ENCODE results near the gene MYCBP2.

Gene MYCBP2

DNA sequence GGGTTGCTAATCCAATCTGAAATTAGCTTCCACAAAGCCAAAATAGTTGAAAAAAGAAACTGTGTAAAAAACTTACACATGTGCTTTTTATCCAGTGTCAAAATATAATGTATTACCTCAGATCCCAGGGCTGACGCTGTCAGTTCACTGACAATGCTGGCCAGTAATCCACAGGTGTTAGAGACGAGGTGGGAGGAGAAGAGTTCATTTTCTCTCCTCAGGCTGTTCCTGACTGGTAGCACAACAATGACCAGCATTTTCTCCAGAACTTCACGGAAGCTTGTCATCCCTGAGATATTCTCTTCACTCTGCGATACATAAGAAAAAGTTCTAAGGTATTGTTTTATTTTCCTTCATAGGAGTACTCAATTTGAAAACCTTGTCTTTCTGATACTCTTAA, 146.9 kb downstream of the MYCBP2 start:
- TF ChIP-seq CTCF (IDR thresholded peaks at IDR 0.05; ENCODE audit: low read depth, low read length), result no peak
- H3K4me3 ChIP-seq (ENCODE audit: low read depth, low read length), result no peak overlapping the region

GRCh38 chr13:77177646-77178045, 149.2 kb downstream of the MYCBP2 start:
- TF ChIP-seq CTCF (IDR thresholded peaks at IDR 0.05; ENCODE audit: low read depth, low read length), result no peak
- no peak overlapping the region for H3K4me3 ChIP-seq (ENCODE audit: low read depth, low read length)

DNA sequence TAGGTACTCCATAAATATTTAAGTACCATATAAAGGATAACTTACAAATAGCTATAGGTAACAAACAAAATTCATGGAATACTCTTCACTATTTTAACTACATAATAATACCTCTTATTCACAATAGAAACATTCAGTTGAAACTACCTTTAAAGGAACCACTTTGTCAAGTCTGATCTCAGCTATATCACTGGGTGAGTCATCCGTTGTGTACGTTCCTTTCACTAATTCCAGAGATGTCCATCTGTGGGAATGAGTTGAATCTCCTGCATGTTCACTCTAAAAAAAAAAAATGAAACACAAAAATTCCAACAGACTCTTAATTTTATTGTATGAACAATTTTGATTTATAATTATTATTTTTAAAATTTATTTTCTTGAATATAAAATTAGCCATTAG, 150.5 kb downstream of the MYCBP2 start:
- no peak for TF ChIP-seq CTCF (IDR thresholded peaks at IDR 0.05; ENCODE audit: low read depth, low read length)
- no peak overlapping the region for H3K4me3 ChIP-seq (ENCODE audit: low read depth, low read length)

DNA sequence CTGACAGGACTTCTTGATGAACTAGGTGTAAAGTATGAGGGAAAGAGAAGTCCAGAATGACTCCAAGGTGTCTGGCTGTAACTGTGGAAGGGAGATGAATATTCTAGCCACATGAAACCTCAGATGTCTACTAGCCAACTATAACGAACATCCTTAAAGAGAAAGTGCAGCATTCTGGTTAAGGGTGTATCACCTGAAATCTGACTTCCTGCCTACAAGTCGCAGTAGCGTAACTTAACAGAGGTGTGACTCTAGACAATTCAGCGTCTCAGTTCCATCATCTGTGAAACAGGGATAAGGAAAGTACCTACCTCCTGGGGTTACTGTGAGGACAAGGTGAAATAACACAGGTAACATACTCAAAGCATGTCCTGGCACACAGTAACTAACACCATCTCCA, 154.2 kb downstream of the MYCBP2 start:
- no peak overlapping the region for H3K4me3 ChIP-seq (ENCODE audit: low read depth, low read length)
- no peak for TF ChIP-seq CTCF (IDR thresholded peaks at IDR 0.05; ENCODE audit: low read depth, low read length)

DNA sequence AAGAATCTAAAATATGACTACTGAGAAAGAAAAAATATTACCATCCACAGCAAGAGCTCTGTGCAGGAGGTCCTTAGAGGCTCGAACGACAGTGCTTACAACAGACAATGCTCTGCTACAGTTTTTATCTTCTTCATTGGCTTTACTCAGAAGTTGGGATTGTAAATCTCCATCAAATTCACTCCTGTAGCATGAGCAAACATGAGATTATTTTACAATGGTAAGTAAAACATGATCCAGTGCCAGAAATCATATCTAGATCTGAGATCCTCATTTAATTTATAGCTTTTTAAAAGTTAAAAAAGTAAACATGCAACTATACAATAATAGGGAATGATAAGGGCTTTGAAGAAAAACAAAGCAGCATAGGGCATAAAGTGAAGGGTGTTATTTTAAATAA, 155.4 kb downstream of the MYCBP2 start:
- H3K4me3 ChIP-seq (ENCODE audit: low read depth, low read length), result no peak overlapping the region
- TF ChIP-seq CTCF (IDR thresholded peaks at IDR 0.05; ENCODE audit: low read depth, low read length), result no peak

DNA sequence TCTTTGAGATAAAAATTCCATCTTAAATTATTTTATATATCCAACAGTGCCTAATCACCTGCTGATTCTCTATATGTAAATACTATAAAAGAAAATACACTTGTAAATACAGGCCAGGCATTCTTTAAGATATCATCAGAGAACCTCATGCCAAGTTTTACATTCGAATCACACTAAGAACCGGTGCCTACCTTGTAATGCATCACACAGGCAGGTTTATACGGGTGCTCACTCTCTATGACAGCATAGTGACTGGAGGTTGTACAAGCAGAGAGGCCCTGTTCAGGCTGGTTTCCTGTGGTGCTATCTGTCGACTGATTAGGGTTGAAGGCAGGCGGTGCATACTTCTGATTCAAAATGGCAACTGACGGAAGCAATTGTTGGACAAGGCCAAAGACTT, 158.7 kb downstream of the MYCBP2 start:
- H3K4me3 ChIP-seq (ENCODE audit: low read depth, low read length), result no peak overlapping the region

GRCh38 chr13:77150651-77151050, 176.2 kb downstream of the MYCBP2 start:
- TF ChIP-seq CTCF (IDR thresholded peaks at IDR 0.05; ENCODE audit: low read depth, low read length), result no peak
- no peak overlapping the region for H3K4me3 ChIP-seq (ENCODE audit: low read depth, low read length)

More for the DNA sequence above, 158.7 kb downstream of the MYCBP2 start:
- TF ChIP-seq CTCF (IDR thresholded peaks at IDR 0.05; ENCODE audit: low read depth, low read length), result no peak

All from WI38 (cell line).